ENCODE data around the gene SMIM26.
"Not testable (repeated sequence)": the region's sequence is repeated elsewhere in the genome, so short reads cannot be mapped to it uniquely, and the experiment has no call there.

Gene SMIM26

GRCh38 chr20:18566892-18567738, at the start of gene SMIM26:
Gene SMIM26, plus strand, starts transcription at chr20:18567432. Its CDS starts 47 bp downstream, at chr20:18567479.
- peak; percentile 67 for DNase-seq (ENCODE audit: low read depth, low spot score)

DNA sequence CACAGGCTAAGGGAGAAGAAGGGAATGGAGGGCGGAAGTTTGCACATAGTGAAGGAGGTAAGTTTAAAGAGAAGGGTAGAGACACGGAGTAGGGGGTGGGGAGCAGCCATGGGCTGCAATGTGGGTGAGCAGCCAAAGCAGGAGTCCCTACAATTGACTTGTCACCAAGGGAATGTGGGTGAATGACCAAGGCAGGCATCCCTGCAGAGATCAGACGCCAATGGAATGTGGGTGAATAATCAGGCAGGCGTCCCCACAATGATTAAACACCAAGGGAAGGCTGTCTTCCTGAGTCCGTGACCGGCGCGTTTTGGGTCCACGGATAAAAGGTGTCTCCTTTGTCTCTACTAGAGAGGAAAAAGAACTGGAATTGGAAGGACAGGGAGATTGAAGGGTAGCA, 45.2 kb upstream of the SMIM26 start:
- not testable (repeated sequence) for DNase-seq (ENCODE audit: low read depth, low spot score)

DNA sequence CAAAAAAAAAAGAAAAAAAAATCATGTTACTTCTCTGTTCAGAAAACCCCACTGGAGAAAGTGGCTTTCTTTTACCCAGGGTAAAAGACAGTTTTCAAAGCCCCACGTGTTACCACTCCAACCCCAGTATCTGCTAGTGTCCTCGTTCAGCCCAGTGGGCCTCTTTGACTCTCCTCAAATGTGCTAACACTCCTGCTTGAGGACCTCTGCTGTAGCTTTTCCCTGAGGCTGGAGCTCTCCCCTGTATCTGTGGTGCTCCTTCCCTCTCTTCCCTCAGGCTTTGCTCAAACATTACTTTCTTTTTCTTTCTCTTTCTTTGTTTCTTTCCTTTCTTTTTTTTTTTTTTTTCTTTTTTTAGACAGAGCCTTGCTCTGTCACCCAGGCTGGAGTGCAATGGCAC, 44.2 kb upstream of the SMIM26 start:
- DNase-seq (ENCODE audit: low read depth, low spot score), result no peak

GRCh38 chr20:18524646-18525045, 42.6 kb upstream of the SMIM26 start:
- no peak for DNase-seq (ENCODE audit: low read depth, low spot score)

- not testable (repeated sequence) for DNase-seq (ENCODE audit: low read depth, low spot score)
These were observed 40.5 kb upstream of the SMIM26 start for GRCh38 chr20:18526761-18527160.

GRCh38 chr20:18527339-18527738, 39.9 kb upstream of the SMIM26 start:
- no peak for DNase-seq (ENCODE audit: low read depth, low spot score)

DNA sequence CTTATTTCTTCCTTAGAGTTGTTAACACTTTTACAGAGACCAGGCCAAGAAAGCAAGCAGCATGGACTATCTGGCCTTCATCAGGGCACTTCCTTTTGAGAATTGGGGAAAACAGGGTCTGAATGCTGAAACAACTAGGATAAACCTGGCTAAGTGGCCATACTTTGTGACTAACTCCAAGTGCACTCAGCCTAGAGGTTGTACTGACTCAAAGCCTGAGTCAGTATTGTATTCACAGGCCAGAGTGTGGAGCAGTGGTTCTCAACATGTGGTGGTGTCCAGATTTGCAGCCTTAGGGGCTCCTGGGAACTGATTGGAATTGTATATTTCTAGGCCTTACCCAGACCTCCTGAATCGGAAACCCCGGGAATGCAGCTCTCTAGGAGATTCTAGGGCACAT, 39.4 kb upstream of the SMIM26 start:
- DNase-seq (ENCODE audit: low read depth, low spot score), result no peak

DNA sequence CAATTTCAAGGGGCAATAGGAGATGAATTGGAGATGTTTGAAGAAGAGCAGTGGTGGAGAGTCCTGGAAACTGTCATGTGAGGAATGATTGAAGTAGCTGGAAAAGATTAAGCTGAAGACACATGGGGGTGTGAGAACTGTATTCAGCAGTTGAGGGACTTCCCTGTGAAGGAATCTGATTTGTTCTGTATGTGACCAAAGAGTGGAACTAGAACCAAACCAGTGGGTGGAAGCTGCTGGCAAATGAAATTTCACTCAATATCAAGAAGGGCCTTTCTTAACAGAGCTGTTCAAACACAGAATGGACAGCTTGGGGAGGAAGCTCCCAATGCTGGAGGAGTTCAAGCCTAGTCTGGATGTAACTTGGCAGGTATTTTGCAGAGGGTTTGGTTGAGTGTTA, 38.2 kb upstream of the SMIM26 start:
- no peak for DNase-seq (ENCODE audit: low read depth, low spot score)

- DNase-seq (ENCODE audit: low read depth, low spot score), result no peak
These were observed 34.6 kb upstream of the SMIM26 start for GRCh38 chr20:18532626-18533025.

DNA sequence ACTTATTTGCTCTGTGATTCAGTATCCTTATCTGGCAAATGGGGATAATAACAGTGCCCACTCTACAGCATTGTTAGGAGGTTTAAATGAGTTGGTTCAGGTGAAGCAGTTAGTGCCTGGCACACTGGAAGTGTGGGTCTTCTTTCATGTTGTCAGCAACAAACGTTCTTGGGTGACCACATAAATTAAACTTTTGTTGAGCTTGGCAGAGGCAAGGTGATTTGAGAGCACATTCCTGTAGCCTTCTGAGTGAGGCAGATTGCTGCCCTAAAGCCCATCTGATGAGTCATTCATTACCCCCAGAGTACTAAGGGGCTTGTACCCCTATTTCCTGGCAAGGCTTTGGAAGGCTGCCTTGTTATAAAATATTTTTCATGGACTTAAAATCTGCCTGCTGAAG, 33.7 kb upstream of the SMIM26 start:
- DNase-seq (ENCODE audit: low read depth, low spot score), result no peak

- no peak for DNase-seq (ENCODE audit: low read depth, low spot score)
These were observed 33.1 kb upstream of the SMIM26 start for GRCh38 chr20:18533978-18534644.

- no peak for DNase-seq (ENCODE audit: low read depth, low spot score)
These were observed 29.6 kb upstream of the SMIM26 start for GRCh38 chr20:18537651-18538050.

GRCh38 chr20:18541741-18542140, 25.5 kb upstream of the SMIM26 start:
- no peak for DNase-seq (ENCODE audit: low read depth, low spot score)

DNA sequence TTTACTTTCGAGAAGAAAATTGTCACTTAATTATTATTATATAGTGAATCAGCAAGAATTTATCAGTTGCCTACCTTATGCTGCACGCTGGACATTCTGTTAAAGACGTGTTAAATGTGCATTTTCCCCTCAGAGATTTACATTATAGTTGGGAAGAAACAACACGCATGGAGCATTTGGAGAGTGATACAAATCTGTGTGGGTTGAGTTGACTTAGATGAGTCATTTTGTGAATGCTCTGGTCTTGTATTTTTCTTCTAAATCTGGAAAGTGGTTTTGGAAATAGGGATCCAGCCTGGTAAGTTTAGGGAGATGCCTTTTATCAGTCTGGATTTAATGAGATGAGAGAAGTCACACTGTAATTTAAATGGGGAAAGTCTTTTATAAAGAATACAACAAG, 24.0 kb upstream of the SMIM26 start:
- DNase-seq (ENCODE audit: low read depth, low spot score), result no peak

DNA sequence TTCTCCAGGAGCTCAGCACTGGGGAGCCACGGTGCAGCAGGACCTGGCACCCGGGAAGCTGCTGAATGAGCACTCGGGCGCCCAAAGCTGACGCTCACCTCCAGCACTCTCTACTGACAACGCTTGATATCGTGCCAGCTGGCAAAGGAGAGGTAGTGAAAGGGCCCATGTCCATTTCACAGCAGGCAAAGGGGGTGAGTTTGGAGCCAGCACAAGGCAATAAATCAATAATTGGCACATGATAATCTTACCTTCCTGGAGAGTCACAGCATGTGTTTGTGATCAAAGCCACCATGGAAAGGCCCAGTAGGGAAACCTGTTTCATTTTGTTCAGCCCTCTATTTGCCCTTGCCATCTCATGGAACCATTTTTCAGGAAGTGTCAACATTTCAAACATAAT, 23.3 kb upstream of the SMIM26 start:
- DNase-seq (ENCODE audit: low read depth, low spot score), result no peak

- no peak for DNase-seq (ENCODE audit: low read depth, low spot score)
These were observed 21.7 kb upstream of the SMIM26 start for GRCh38 chr20:18545566-18545965.

GRCh38 chr20:18548465-18548864, 18.8 kb upstream of the SMIM26 start:
- no peak for DNase-seq (ENCODE audit: low read depth, low spot score)

DNA sequence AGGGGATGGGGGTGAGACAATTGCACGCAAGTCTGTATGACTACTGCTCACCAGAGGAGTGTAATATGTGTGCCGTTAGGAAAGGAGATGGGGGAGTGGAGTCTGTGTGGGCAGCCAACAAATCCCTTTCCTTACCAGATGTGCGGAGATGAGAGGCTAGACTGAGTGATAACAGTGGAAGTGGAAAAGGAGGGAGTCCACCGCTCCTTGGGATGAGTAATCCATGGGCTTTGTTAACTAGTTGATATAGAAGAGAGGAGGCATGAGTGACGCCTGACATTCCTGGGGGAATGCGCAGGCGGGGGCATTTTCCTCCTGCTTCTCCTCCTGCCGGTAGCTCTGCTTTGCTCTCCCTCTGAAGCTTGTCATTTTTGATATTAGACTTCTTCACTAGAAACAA, 13.5 kb upstream of the SMIM26 start:
- no peak for DNase-seq (ENCODE audit: low read depth, low spot score)

GRCh38 chr20:18567739-18568091, 483 bp downstream of the SMIM26 start:
- DNase-seq (ENCODE audit: low read depth, low spot score), result no peak

GRCh38 chr20:18571009-18571408, 3.8 kb downstream of the SMIM26 start:
- DNase-seq (ENCODE audit: low read depth, low spot score), result no peak

DNA sequence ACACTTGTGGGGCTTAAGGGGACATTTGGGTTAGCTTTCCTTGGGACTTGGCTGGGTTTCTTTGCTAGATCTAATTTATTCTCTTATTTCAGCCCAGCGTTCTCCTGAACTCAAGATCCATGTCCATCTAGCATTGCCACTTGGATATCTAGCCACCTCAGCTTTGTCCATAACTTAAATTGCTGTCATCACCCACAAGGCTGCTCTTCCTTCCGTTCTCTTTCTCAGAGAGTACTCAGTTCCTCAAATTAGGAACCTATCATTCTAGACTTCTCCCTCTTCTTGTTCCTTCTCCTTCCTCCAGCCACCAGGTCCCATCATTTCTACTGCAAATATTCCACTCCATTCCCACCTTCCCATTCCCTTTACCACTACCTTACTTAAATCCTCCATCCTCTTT, 4.3 kb downstream of the SMIM26 start:
- no peak for DNase-seq (ENCODE audit: low read depth, low spot score)

- no peak for DNase-seq (ENCODE audit: low read depth, low spot score)
These were observed 10.7 kb downstream of the SMIM26 start for GRCh38 chr20:18577942-18578341.

DNA sequence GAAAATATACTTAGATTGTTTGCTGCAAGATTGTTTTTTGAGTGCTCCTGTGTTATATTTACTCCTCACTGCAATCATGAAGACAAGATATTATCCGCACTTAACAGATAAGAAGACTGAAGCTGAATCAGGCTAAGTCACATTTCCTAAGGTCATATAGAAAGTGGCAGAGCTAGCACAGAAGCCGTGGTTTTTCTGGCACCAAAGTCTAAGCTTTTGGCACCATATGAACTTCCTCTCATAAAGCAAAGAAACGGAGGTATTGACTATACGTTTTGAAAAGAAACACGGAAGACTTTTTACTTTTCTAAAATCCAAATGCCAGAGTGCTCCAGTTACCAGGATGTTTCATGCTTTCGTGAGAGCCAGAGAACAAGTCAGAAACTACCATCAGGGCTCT, 11.3 kb downstream of the SMIM26 start:
- DNase-seq (ENCODE audit: low read depth, low spot score), result no peak
